GM19372 (cell line): ENCODE data around the gene APOL2.
"Not testable (repeated sequence)": the region's sequence is repeated elsewhere in the genome, so short reads cannot be mapped to it uniquely, and the experiment has no call there.

Experiments used
- ATAC-seq: cut with Tn5 transposase; IDR thresholded peaks from one replicate; pipeline ENCODE4 v1.9.1; 2021; ENCODE audit warnings: mild to moderate bottlenecking, low read depth, moderate library complexity; ENCODE audit not compliant: unreplicated experiment

APOL2 gene

GRCh38 chr22:36239401-36240171 lies at the start of gene APOL2:
Gene APOL2 (minus strand): TSS chr22:36239527. CDS start chr22:36233162, 6,365 bp downstream.
- peak; percentile 96 for ATAC-seq

GRCh38 chr22:36288571-36289405 lies 49.5 kb upstream of the APOL2 start:
- no peak for ATAC-seq

GRCh38 chr22:36287881-36288515 lies 48.7 kb upstream of the APOL2 start:
- ATAC-seq, result no peak

DNA sequence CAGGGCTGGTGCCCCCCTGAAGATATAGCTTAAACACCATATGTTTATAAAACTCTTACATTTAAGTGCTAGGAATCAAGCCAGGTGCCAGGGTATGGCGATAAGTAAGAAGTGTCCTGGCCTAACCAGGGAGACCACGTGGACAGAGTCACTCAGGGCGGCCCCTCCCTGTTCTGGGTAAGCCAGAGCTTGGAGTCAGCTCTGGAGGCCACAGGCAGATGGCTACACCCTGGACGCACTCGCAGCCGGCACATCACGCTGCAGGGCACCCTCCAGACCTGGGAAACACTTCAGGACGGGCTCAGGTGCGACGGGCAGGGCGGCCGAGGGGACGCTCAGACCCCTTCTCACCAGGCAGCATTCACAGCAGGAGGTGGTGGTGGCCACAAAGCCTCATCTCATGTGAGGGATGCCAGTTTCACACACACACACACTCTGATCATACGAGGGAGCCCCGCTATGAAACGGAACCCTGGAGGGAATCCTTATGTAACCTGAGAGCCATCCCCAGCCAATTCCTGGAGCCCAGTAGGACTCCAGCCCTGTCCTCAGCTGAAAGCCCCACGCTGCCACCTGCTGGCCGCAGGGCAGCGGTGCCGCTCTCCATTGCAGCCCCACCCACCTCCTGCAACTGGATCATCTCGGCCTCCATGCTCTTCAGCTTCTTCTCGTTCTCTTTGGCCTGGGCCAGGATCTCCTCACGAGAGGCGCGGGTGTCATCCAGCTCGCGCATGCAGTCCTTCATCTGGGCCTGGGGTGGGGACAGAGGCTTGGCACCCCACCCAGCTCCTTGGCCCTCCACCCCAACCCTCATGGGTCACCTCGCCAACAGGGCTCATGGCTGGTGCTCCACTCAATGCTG lies 47.0 kb upstream of the APOL2 start:
- no peak for ATAC-seq

GRCh38 chr22:36285545-36285944 lies 46.2 kb upstream of the APOL2 start:
- no peak for ATAC-seq

DNA sequence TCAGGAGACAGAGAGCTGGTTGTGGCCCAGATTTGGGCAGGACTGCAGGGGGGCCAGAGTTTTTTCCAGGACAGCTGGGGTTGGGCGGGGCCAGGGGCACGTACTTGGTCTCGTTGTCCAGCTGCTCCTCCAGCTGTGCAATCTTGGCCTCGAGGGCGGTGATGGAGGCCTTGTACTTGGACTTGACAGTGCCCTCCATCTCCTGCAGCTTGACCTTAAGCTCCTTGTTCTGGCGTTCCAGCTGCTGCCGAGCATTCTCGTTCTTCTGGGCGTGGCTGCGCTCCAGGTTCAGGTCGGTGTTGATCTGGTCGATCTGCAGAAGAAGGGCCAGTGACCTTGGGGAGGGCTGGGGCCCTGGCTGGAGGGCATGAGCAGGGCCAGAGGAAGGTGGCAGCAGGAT lies 45.7 kb upstream of the APOL2 start:
- ATAC-seq, result no peak

DNA sequence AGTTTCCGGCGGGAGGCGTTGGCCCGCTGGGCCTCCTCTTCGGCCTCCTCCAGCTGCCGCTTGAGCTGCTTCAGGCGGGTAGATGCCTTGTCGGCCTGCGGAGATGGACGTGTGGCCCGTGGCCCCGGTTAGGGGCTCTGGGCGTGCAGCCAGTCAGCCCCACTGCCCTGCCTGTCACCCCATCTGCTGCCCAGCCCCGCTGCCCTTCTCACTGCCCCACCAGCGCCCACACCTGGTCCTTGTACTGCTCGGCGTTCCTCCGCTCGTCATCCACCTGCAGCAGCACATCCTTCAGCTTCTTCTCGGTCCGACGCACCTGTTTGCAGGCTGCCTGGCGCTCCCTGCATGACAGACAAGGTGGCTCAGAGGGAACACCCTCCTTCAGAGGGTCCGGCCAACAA lies 44.8 kb upstream of the APOL2 start:
- no peak for ATAC-seq

GRCh38 chr22:36282328-36282831 lies 43.1 kb upstream of the APOL2 start:
- ATAC-seq, result no peak

DNA sequence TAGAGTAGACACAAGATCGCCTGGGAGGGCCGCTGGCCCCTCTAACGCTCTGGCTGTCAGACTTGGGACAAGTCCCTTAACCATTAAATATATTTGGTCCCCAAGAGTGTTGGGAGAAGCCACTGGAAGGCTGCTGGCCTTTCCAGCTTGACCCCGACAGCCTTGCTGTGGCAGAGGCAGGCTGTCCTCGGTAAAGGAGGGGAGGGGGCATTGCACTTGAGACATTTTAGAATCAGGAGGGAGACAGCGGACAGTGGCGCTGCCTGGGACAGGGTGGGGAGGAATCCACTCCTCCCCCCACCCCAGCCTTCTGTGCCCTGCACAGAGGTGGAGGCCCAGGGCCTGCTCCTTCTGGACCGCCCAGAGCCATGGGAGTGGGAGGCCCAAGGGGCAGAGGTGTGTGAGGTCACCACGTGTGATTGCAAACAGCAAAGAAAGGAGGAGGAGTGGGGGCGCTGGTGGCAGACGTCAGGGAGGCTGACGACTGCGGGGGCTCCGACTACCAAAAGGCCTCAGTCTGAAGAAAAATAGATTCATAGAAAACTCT lies 42.5 kb upstream of the APOL2 start:
- no peak for ATAC-seq

- ATAC-seq, result no peak
Observed at GRCh38 chr22:36280379-36280778, 41.1 kb upstream of the APOL2 start.

- ATAC-seq, result no peak
Observed at GRCh38 chr22:36279219-36279666, 39.9 kb upstream of the APOL2 start.

GRCh38 chr22:36277482-36278291 lies 38.4 kb upstream of the APOL2 start:
- no peak for ATAC-seq

DNA sequence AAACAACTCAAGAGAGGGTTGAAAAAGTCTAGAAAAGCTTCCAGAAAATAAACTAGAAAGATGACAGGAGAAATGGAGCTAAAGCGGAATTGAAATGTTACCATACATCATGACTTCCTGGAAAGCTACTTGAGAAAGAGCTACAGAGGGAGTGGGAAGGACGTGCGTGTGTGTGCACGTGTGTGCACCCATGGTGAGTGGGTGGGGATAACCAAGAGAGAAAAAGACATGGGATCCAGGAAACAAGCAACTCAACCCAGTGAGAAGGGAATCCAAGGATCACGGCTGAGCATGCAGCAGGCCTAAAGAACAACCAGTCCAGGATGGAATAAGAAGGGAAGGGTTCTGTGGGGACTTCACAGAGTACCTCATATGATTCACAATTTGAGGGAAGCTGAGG lies 35.2 kb upstream of the APOL2 start:
- ATAC-seq, result no peak

GRCh38 chr22:36271951-36272350 lies 32.6 kb upstream of the APOL2 start:
- not testable (repeated sequence) for ATAC-seq

DNA sequence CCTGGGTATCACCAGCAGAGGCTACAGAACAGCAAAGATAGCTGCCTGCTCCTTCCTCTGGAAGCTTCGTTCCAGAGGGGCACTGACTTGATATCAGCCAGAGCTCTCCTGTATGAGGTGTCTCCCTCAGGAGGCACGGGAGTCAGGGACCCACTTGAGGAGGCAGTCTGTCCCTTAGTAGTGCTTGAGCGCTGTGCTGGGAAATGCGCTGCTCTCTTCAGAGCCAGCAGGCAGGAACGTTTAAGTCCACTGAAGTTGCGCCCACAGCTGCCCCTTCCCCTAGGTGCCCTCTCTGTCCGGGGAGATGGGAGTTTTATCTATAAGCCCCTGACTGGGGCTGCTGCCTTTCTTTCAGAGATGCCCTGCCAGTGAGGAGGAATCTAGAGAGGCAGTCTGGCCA lies 31.9 kb upstream of the APOL2 start:
- not testable (repeated sequence) for ATAC-seq

DNA sequence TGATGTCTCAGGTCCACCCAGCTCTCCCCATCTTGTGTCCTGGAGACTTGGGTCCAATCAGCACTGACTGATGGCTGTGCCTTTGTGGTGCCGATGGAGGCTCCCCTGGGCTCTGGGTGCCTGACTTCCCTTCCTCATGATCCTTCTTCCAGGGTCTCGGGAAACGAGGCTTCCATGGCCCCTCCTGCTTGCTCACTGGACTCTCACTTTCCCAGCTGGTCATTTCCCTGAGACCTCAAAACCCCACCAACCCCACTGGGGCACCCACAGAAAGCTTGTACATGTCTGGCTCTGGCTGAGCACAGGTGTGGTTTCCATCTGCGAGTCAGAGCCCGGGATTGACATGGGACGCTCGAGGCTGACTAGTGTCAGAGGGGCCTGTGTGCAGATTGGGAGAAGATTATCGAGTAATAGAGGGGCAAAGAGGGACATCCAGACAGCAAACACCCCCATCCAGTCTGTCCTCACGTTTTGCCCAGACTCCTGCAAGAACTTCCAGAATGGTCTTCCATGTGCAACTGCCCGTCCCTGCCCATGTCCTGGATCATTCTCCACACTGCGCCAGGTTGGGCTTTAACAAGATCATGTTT lies 28.7 kb upstream of the APOL2 start:
- no peak for ATAC-seq

DNA sequence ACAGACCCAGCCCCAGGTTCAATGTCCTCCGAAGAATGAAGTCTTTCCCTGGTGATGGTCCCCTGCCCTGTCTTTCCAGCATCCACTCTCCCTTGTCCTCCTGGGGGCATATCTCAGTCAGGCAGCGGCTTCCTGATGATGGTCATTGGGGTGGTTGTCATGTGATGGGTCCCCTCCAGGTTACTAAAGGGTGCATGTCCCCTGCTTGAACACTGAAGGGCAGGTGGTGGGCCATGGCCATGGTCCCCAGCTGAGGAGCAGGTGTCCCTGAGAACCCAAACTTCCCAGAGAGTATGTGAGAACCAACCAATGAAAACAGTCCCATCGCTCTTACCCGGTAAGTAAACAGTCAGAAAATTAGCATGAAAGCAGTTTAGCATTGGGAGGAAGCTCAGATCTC lies 27.7 kb upstream of the APOL2 start:
- ATAC-seq, result no peak

- ATAC-seq, result not testable (repeated sequence)
Observed at GRCh38 chr22:36263886-36264664, 24.7 kb upstream of the APOL2 start.
